Activated CD8-positive, alpha-beta T cell treated with anti-CD3 and anti-CD28 coated beads for 36 hours (primary cell): Measurements from ENCODE around the gene LIN52. TPM values are rescaled to one million over a fixed set of nuclear protein-coding genes. Genes with fewer than 3 reads are reported as not detected.
A peak's percentile ranks its signal among the peaks of the same experiment; 100 is the strongest.
"Not testable (repeated sequence)": the region's sequence is repeated elsewhere in the genome, so short reads cannot be mapped to it uniquely, and the experiment has no call there.

Experiments used
- ATAC-seq: fragments of 200-7000 bp; cut with Tn5 transposase; one replicate; pipeline ENCODE4 v1.10.0; 2021; ENCODE audit warnings: mild to moderate bottlenecking, moderate library complexity
- CTCF ChIA-PET: fragments of 350-600 bp; sonication (Branson Sonifier 250); formaldehyde crosslinking; loops from one replicate; lab custom pipeline; 2021; ENCODE audit warnings: antibody characterized with exemption; lab: Charles Lee
- POLR2A ChIA-PET: fragments of 350-600 bp; sonication (Branson Sonifier 250); formaldehyde crosslinking; loops from one replicate; lab custom pipeline; 2021; ENCODE audit warnings: antibody characterized with exemption; lab: Charles Lee
- DNase-seq: peaks from one replicate; pipeline ENCODE4 v3.0.0-alpha.2; 2020
- H3K27ac Mint-ChIP-seq: one replicate; pipeline ENCODE4 v1.8.0; 2021; ENCODE audit warnings: mild to moderate bottlenecking, mixed read lengths
- H3K27me3 Mint-ChIP-seq: one replicate; pipeline ENCODE4 v1.8.0; 2021; ENCODE audit warnings: mixed read lengths
- H3K36me3 Mint-ChIP-seq: one replicate; pipeline ENCODE4 v1.8.0; 2021; ENCODE audit warnings: low read depth, mixed read lengths
- H3K4me1 Mint-ChIP-seq: one replicate; pipeline ENCODE4 v1.8.0; 2021; ENCODE audit warnings: low read depth, mixed read lengths
- H3K4me3 Mint-ChIP-seq: one replicate; pipeline ENCODE4 v1.8.0; 2021; ENCODE audit warnings: mild to moderate bottlenecking, moderate library complexity, mixed read lengths
- H3K9me3 Mint-ChIP-seq: one replicate; pipeline ENCODE4 v1.8.0; 2021; ENCODE audit warnings: mixed read lengths
- intact Hi-C: fragments of 100-400 bp; cut with micrococcal nuclease; formaldehyde crosslinking; loops from one replicate; pipeline ENCODE4 v1.10.0; 2022
- total RNA-seq, 2 experiments: library from RNA; stranded (reverse); gene quantifications; one replicate each; pipeline ENCODE4 v1.2.3, GENCODE V29; 2021
- TF ChIP-seq, protein P1 (sequence below): fragments of 200-600 bp; IDR thresholded peaks from one replicate; pipeline ENCODE4 v1.8.0; 2022; ENCODE audit warnings: antibody characterized with exemption, mild to moderate bottlenecking

Gene LIN52
- total RNA-seq, 2 experiments from 2014 or later = 10.1 to 10.3 TPM

DNA sequence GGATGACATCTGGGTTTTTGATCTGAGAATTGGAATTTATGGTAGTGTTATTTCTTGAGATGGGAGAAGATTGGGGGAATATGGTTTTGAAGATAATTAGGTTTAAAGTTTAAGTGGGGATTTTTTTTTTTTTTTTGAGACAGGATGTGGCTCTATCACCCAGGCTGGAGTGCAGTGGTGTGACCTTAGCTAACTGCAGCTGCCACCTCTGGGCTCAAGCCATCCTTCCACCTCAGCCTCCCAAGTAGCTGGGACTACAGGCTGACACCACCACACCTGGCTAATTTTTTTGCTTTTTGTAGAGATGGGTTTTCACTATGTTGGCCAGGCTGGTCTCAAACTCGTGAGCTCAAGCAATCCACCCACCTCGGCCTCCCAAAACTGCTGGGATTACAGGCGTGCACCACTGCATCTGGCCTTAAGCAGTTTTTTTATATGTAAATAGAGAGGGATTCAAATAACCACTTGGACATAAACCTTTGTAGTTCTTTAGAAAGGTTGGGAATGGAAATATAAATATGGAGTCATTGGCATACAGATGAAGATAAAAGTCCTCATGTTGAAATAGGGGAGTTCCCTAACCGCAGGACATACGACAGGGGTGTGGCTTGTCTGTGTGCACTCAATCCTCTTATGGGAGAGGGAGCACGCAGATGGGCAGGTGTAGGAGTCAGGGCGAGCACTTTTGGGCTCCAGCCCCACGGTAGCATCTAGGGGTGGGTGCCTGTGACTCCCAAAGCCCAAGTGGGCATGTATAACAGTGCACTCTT lies 4.7 kb downstream of the LIN52 start:
- H3K36me3 Mint-ChIP-seq = peaks cover 14% of the 10 kb centered on the region
- TF ChIP-seq, protein P1, sequence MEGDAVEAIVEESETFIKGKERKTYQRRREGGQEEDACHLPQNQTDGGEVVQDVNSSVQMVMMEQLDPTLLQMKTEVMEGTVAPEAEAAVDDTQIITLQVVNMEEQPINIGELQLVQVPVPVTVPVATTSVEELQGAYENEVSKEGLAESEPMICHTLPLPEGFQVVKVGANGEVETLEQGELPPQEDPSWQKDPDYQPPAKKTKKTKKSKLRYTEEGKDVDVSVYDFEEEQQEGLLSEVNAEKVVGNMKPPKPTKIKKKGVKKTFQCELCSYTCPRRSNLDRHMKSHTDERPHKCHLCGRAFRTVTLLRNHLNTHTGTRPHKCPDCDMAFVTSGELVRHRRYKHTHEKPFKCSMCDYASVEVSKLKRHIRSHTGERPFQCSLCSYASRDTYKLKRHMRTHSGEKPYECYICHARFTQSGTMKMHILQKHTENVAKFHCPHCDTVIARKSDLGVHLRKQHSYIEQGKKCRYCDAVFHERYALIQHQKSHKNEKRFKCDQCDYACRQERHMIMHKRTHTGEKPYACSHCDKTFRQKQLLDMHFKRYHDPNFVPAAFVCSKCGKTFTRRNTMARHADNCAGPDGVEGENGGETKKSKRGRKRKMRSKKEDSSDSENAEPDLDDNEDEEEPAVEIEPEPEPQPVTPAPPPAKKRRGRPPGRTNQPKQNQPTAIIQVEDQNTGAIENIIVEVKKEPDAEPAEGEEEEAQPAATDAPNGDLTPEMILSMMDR = no peak
- POLR2A ChIA-PET = no interaction called here
- DNase-seq = peak; percentile 34
- H3K27ac Mint-ChIP-seq = peak overlapping the region; percentile 60
- CTCF ChIA-PET = no interaction called here
- no peak overlapping the region for H3K4me3 Mint-ChIP-seq
- peaks cover 28% of the 10 kb centered on the region for H3K4me1 Mint-ChIP-seq
- intact Hi-C loops = no loop called here
- ATAC-seq = no peak
- H3K27me3 Mint-ChIP-seq = no peaks in the 10 kb centered on the region
- no peaks in the 10 kb centered on the region for H3K9me3 Mint-ChIP-seq

DNA sequence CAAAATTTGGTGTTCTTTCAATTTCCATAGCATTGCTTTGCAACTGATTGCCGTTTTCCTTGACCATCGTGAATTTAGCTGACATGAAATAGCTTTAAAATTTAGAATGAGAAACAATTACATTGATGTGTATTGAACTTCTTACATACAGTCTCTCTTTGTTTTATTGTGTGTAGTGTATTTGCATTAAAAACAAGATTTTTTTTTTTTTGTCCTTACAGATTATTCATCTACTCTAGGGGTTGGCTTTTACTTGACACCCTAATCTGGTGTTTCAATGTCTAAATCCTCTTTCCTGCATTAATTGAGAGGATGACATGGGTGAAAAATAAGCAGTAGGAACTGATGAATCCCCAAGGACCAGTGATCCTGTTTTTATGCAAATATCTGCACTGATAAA lies 20.6 kb downstream of the LIN52 start:
- ATAC-seq = no peak
- Mint-ChIP-seq H3K27me3 (no peaks in the 10 kb centered on the region), H3K9me3 (no peaks in the 10 kb centered on the region), H3K36me3 (peaks cover 17% of the 10 kb centered on the region), H3K27ac (no peak overlapping the region), H3K4me1 (no peaks in the 10 kb centered on the region), H3K4me3 (no peak overlapping the region)
- TF ChIP-seq, protein P1 = no peak
- DNase-seq = no peak
- intact Hi-C loops = no loop called here
- CTCF ChIA-PET = interaction anchor here (0.6 kb wide), 1 partner anchor 504 kb away, joined by 3 read pairs; no protein-coding TSS in a partner anchor
- POLR2A ChIA-PET = no interaction called here

DNA sequence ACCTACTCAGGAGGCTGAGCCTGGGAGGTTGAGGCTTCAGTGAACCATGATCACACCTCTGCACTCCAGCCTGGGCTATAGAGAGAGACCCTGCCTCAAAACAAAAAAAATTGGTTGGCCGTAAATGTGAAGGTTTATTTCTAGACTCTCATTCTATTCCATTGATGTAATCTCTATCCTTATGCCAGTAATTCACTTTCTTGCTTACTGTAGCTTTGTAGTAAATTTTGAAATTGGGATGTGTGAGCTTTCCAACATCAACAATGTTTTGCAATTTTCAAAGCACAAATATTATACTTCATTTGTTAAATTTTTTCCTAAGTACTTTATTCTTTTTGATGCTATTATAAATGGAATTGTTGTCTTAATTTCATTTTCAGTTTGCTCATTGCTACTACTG lies 24.6 kb downstream of the LIN52 start:
- ATAC-seq (no peak), DNase-seq (no peak)
- Mint-ChIP-seq H3K9me3 (no peaks in the 10 kb centered on the region), H3K4me1 (no peaks in the 10 kb centered on the region), H3K27me3 (no peaks in the 10 kb centered on the region), H3K27ac (no peak overlapping the region), H3K36me3 (peaks cover 12% of the 10 kb centered on the region), H3K4me3 (no peak overlapping the region)
- TF ChIP-seq, protein P1 = no peak
- POLR2A ChIA-PET = no interaction called here
- intact Hi-C loops = no loop called here
- CTCF ChIA-PET = no interaction called here

DNA sequence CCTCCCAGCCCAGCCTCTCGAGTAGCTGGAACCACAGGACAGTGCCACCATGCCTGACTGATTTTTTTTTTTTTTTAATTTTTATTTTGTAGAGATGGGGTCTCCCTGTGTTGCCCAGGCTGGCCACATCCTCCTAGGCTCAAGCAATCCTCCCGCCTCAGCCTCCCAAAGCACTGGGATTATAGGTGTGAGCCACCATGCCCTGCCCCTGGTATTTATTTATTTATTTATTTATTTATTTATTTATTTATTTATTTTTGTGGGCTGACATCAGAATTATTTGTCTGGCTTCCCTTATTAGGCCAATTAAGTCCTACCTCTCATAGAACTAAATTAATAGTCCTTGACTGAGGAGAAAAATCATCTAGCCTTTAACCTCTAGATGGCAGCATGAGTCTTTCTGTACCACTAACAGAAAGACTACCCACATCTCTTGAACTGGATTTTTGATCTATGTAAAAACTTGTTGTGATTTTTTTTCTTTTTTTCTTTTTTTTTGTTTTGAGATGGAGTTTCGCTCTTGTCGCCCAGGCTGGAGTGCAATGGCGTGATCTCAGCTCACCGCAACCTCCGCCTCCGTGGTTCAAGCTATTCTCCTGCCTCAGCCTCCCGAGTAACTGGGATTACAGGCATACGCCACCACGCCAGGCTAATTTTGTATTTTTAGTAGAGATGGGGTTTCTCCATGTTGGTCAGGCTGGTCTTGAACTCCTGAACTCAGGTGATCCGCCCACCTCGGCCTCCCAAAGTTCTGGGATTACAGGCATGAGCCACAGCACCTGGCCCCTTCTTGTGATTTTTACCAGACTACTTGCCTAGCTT lies 26.9 kb downstream of the LIN52 start:
- peak; percentile 61 for ATAC-seq
- POLR2A ChIA-PET = not testable (repeated sequence)

DNA sequence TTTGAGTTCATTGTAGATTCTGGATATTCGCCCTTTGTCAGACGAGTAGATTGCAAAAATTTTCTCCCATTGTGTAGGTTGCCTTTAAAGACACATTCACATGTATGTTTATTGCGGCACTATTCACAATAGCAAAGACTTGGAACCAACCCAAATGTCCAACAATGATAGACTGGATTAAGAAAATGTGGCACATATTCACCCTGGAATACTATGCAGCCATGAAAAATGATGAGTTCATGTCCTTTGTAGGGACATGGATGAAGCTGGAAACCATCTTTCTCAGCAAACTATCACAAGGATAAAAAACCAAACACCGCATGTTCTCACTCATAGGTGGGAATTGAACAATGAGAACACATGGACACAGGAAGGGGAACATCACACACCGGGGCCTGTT lies 40.7 kb downstream of the LIN52 start:
- H3K9me3 Mint-ChIP-seq, ATAC-seq, H3K27ac Mint-ChIP-seq, DNase-seq, CTCF ChIA-PET, H3K27me3 Mint-ChIP-seq, POLR2A ChIA-PET, intact Hi-C loops, H3K4me1 Mint-ChIP-seq, H3K4me3 Mint-ChIP-seq: not testable (repeated sequence)
- H3K36me3 Mint-ChIP-seq = peaks cover 11% of the 10 kb centered on the region

More for the DNA sequence above, 26.9 kb downstream of the LIN52 start:
- H3K4me1 Mint-ChIP-seq, H3K4me3 Mint-ChIP-seq, H3K27ac Mint-ChIP-seq, DNase-seq, H3K9me3 Mint-ChIP-seq, H3K27me3 Mint-ChIP-seq: not testable (repeated sequence)
- H3K36me3 Mint-ChIP-seq = peaks cover 11% of the 10 kb centered on the region
- TF ChIP-seq, protein P1 = peak; percentile 64
- intact Hi-C loops = loop anchor here (5.0 kb wide), 1 partner anchor 141 kb away; no protein-coding TSS in a partner anchor
- CTCF ChIA-PET = interaction anchor here (0.6 to 2.3 kb wide), 22 partner anchors 7 to 195 kb away, joined by 3 to 11 read pairs (median 4); no protein-coding TSS in a partner anchor
